ENCODE results near the gene LRRC71.

LRRC71 gene

DNA sequence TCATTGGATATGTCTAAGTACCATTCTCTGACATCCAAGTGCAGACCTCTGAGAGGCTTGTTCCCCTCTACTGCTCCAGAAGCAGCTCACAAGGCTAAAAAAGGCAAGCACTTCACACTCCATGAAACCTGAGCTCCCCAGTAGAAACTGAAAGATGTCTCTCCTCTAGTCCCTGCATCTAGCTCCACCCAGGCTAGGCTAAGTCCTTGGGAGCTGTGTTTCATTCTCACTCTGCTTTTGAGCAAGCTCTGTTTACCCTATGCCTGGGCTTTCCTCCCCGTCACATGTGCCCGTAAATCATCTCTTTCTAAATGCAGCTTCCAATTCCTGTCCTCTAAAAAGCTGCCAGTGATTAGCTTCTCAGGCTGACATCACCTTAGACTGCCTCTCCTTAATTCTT lies 39.0 kb downstream of the LRRC71 start:
- Mint-ChIP-seq H3K4me3 (no peak overlapping the region), H3K4me1 (ENCODE audit: low read depth) (peaks cover 36% of the 10 kb centered on the region), H3K9me3 (ENCODE audit: low read depth) (no peaks in the 10 kb centered on the region), H3K36me3 (peaks cover 27% of the 10 kb centered on the region), H3K27me3 (no peaks in the 10 kb centered on the region), H3K27ac (no peak overlapping the region)

GRCh38 chr1:156959925-156960324 lies 39.5 kb downstream of the LRRC71 start:
- Mint-ChIP-seq H3K4me1 (ENCODE audit: low read depth) (peaks cover 38% of the 10 kb centered on the region), H3K27me3 (no peaks in the 10 kb centered on the region), H3K9me3 (ENCODE audit: low read depth) (no peaks in the 10 kb centered on the region), H3K27ac (no peak overlapping the region), H3K4me3 (no peak overlapping the region), H3K36me3 (peaks cover 25% of the 10 kb centered on the region)

DNA sequence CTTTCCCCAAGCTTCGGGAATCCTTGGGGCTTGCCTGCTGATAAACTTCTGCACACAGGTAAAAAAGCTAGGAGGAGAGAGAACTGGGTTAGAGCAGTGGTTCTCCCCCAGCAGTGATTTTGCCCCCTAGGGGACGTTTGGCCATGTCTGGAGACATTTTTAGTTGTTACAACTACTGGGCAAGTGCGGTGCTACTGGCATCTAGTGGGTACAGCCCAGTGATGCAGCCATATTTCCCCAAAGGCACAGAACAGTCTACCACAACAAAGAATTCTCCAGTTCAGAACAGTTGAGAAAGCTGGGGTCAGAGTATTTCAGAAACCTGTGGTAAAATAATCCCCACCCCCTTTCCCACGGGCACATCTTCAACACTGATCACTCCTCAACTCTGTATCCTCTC lies 41.3 kb downstream of the LRRC71 start:
- peaks cover 25% of the 10 kb centered on the region for H3K36me3 Mint-ChIP-seq
- H3K27ac Mint-ChIP-seq = no peak overlapping the region
- H3K4me1 Mint-ChIP-seq (ENCODE audit: low read depth) = peaks cover 38% of the 10 kb centered on the region
- peak overlapping the region; percentile 60 for H3K4me3 Mint-ChIP-seq
- no peaks in the 10 kb centered on the region for H3K27me3 Mint-ChIP-seq
- no peaks in the 10 kb centered on the region for H3K9me3 Mint-ChIP-seq (ENCODE audit: low read depth)

DNA sequence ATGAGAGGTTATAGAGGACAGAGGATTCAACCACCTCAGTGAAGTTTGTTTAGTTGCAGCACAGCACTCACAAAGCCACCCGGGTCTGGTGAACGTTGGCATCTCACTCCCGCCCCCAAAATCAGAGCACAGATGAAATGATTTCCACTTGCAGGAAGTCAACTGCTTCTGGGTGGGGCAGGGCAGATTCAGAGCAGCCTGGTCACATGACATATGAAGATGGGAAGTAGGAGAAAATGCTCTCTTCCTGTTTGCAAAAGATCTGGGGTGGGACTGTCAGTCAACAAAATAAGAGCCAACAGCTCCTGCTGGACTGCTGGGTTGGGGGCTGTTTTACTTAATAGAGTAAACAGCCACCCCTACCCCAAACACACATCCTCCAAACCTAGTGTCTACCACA lies 43.2 kb downstream of the LRRC71 start:
- peaks cover 38% of the 10 kb centered on the region for H3K4me1 Mint-ChIP-seq (ENCODE audit: low read depth)
- H3K27ac Mint-ChIP-seq = peak overlapping the region; percentile 90
- no peaks in the 10 kb centered on the region for H3K27me3 Mint-ChIP-seq
- H3K4me3 Mint-ChIP-seq = peak overlapping the region; percentile 83
- peaks cover 16% of the 10 kb centered on the region for H3K36me3 Mint-ChIP-seq
- H3K9me3 Mint-ChIP-seq (ENCODE audit: low read depth) = no peaks in the 10 kb centered on the region

GRCh38 chr1:156964441-156964840 lies 44.0 kb downstream of the LRRC71 start:
- H3K36me3 Mint-ChIP-seq = peaks cover 12% of the 10 kb centered on the region
- peaks cover 36% of the 10 kb centered on the region for H3K4me1 Mint-ChIP-seq (ENCODE audit: low read depth)
- H3K9me3 Mint-ChIP-seq (ENCODE audit: low read depth) = no peaks in the 10 kb centered on the region
- peak overlapping the region; percentile 83 for H3K4me3 Mint-ChIP-seq
- H3K27me3 Mint-ChIP-seq = no peaks in the 10 kb centered on the region
- H3K27ac Mint-ChIP-seq = peak overlapping the region; percentile 90

DNA sequence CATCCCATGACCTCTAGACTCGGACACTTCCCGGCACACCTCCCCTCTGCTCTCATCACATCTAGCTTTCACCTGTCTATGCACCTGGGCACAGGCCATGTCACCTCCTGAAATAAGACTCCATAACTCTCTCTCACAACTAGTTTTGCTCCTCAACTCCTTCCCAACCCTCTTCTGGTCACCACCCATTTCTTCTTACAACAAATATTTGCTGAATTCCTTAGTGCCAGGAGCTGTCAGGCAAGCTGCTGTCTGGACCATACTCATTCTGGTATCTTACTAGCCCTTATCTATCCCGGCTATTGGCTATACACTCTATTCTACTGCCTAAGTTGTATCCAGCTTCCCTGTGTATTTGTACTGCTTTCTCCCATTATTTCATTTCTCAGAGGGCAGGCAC lies 49.1 kb downstream of the LRRC71 start:
- H3K9me3 Mint-ChIP-seq (ENCODE audit: low read depth) = no peaks in the 10 kb centered on the region
- peaks cover 6% of the 10 kb centered on the region for H3K27me3 Mint-ChIP-seq
- H3K36me3 Mint-ChIP-seq = no peaks in the 10 kb centered on the region
- H3K27ac Mint-ChIP-seq = no peak overlapping the region
- H3K4me3 Mint-ChIP-seq = no peak overlapping the region
- H3K4me1 Mint-ChIP-seq (ENCODE audit: low read depth) = peaks cover 2% of the 10 kb centered on the region

GRCh38 chr1:156970017-156970416 lies 49.6 kb downstream of the LRRC71 start:
- Mint-ChIP-seq H3K27ac (no peak overlapping the region), H3K27me3 (peaks cover 6% of the 10 kb centered on the region), H3K36me3 (no peaks in the 10 kb centered on the region), H3K4me3 (no peak overlapping the region), H3K4me1 (ENCODE audit: low read depth) (no peaks in the 10 kb centered on the region), H3K9me3 (ENCODE audit: low read depth) (no peaks in the 10 kb centered on the region)

GRCh38 chr1:156973417-156973816 lies 53.0 kb downstream of the LRRC71 start:
- Mint-ChIP-seq H3K27me3 (peaks cover 12% of the 10 kb centered on the region), H3K4me3 (no peak overlapping the region), H3K4me1 (ENCODE audit: low read depth) (no peaks in the 10 kb centered on the region), H3K9me3 (ENCODE audit: low read depth) (no peaks in the 10 kb centered on the region), H3K36me3 (peaks cover 2% of the 10 kb centered on the region), H3K27ac (no peak overlapping the region)

- peaks cover 21% of the 10 kb centered on the region for H3K27me3 Mint-ChIP-seq
- H3K4me1 Mint-ChIP-seq (ENCODE audit: low read depth) = no peaks in the 10 kb centered on the region
- H3K27ac Mint-ChIP-seq = no peak overlapping the region
- no peak overlapping the region for H3K4me3 Mint-ChIP-seq
- H3K36me3 Mint-ChIP-seq = peaks cover 5% of the 10 kb centered on the region
- no peaks in the 10 kb centered on the region for H3K9me3 Mint-ChIP-seq (ENCODE audit: low read depth)
These were observed 54.7 kb downstream of the LRRC71 start for GRCh38 chr1:156975084-156975483.

GRCh38 chr1:156980551-156980950 lies 60.1 kb downstream of the LRRC71 start:
- Mint-ChIP-seq H3K36me3 (peaks cover 5% of the 10 kb centered on the region), H3K27ac (no peak overlapping the region), H3K27me3 (peaks cover 19% of the 10 kb centered on the region), H3K4me1 (ENCODE audit: low read depth) (no peaks in the 10 kb centered on the region), H3K9me3 (ENCODE audit: low read depth) (no peaks in the 10 kb centered on the region), H3K4me3 (no peak overlapping the region)

Measured in activated naive CD8-positive, alpha-beta T cell (primary cell).